ENCODE measurements around the gene CCDC50.

DNA sequence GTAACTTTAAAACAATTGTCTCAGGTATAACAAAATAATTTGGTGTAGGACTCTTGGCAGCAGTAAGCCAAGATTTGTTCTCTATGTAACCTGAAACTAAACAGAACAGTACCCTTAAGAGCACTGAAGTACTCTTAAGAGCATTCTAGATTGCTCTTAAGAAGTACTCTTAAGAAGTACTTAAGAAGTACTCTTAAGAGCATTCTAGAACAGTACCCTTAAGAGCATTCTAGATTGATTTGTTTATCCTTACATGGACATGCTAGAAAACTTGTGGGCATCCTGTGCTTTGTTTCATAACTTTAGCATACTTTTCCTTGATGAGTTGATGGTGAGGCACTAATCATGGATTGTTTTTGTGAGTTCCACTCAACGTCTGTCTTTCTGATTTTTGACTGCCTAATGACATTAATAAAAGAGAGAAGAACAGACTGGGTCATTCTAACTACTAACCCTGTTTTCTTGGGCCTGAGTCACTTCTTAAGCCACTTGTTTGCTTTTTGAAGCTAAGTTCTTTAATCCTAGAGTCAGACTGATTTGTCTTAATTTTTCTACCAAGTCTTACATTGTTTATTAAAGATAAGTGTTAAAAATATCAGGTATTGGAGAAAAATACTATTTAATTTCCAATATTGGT lies 58.4 kb downstream of the CCDC50 start:
- no peak for TF ChIP-seq CTCF (conservative IDR thresholded peaks at IDR 0.05; ENCODE audit: low read depth, low read length)
- TF ChIP-seq EZH2 (IDR thresholded peaks at IDR 0.05; ENCODE audit: low read length, unreplicated experiment) = no peak
